Natural killer cell (primary cell): ENCODE measurements around the gene XRCC5. TPM values are rescaled to one million over a fixed set of nuclear protein-coding genes. Genes with fewer than 3 reads are reported as not detected.
A peak's percentile ranks its signal among the peaks of the same experiment; 100 is the strongest.

Experiments used
- ATAC-seq, 3 donors: fragments of 150-1000 bp in 2 of 3; fragments of 200-7000 bp in 1 of 3; cut with Tn5 transposase; 1 replicate in 1 of 3; 2 replicates in 2 of 3; pipeline ENCODE4 v1.10.0; 2021; ENCODE audit warnings: mild to moderate bottlenecking in 2 of 3, moderate library complexity in 2 of 3
- DNase-seq, 2 donors: peaks; one replicate each; pipeline versions ENCODE4 v3.0.0 to v3.0.0-alpha.2; 2013 to 2021; ENCODE audit warnings: mixed read lengths in 1 of 2
- H3K27ac ChIP-seq: one replicate; pipeline ENCODE4 v1.5.1; 2013; ENCODE audit warnings: mild to moderate bottlenecking, low read length
- H3K27me3 ChIP-seq: one replicate; pipeline ENCODE4 v1.6.1; 2013; ENCODE audit warnings: low read length; ENCODE audit not compliant: control insufficient read depth, insufficient read depth
- H3K36me3 ChIP-seq: one replicate; pipeline ENCODE4 v1.6.1; 2013; ENCODE audit warnings: low read length; ENCODE audit not compliant: control insufficient read depth, insufficient read depth
- H3K4me1 ChIP-seq: one replicate; pipeline ENCODE4 v1.6.1; 2013; ENCODE audit warnings: low read length; ENCODE audit not compliant: control insufficient read depth, insufficient read depth
- H3K4me3 ChIP-seq: one replicate; pipeline ENCODE4 v1.5.1; 2013; ENCODE audit warnings: low read length
- H3K9me3 ChIP-seq: one replicate; pipeline ENCODE4 v1.6.1; 2013; ENCODE audit warnings: low read length; ENCODE audit not compliant: control insufficient read depth, insufficient read depth
- H3K27ac Mint-ChIP-seq, 2 donors: one replicate each; pipeline ENCODE4 v1.8.0; 2022; ENCODE audit warnings: mild to moderate bottlenecking in 2 of 2, mixed read lengths in 2 of 2, moderate library complexity in 1 of 2
- H3K27me3 Mint-ChIP-seq, 2 donors: one replicate each; pipeline ENCODE4 v1.8.0; 2022; ENCODE audit warnings: low read depth in 2 of 2, mixed read lengths in 2 of 2
- H3K36me3 Mint-ChIP-seq: one replicate; pipeline ENCODE4 v1.8.0; 2022; ENCODE audit warnings: mixed read lengths
- H3K4me1 Mint-ChIP-seq, 2 donors: one replicate each; pipeline ENCODE4 v1.8.0; 2022; ENCODE audit warnings: mixed read lengths in 2 of 2
- H3K4me3 Mint-ChIP-seq: one replicate; pipeline ENCODE4 v1.8.0; 2022; ENCODE audit warnings: mild to moderate bottlenecking, moderate library complexity, mixed read lengths
- H3K9me3 Mint-ChIP-seq, 2 donors: one replicate each; pipeline ENCODE4 v1.8.0; 2022; ENCODE audit warnings: mixed read lengths in 2 of 2
- CTCF ChIP-seq: fragments of 200-600 bp; IDR thresholded peaks from one replicate; pipeline ENCODE4 v1.8.0; 2022; ENCODE audit warnings: antibody characterized with exemption
- WGBS: methylation state at CpG from one replicate; pipeline ENCODE4 v1.1.7; 2013; ENCODE audit warnings: missing lambda C conversion rate; ENCODE audit not compliant: insufficient coverage; 5-methylcytosine and 5-hydroxymethylcytosine counted together
- intact Hi-C: fragments of 100-400 bp; cut with micrococcal nuclease; formaldehyde crosslinking; loops from one replicate; pipeline ENCODE4 v1.14.2; 2022
- total RNA-seq, 4 donors: library from RNA; stranded (reverse); fragments of 120-200 nt in 1 of 4; gene quantifications; one replicate each; pipeline versions ENCODE4 v1.2.3 to v1.2.4, GENCODE V29; 2013 to 2022

Gene XRCC5
- total RNA-seq, 3 donors from 2014 or later (not counting 1 experiment from before 2014, with no cell fraction given) = 188 to 220 (median 201) TPM

GRCh38 chr2:216202626-216203250, 93.6 kb downstream of the XRCC5 start:
- Mint-ChIP-seq H3K9me3 (no peaks in the 10 kb centered on the region), H3K27ac (peak overlapping the region; percentile 18 to 55), H3K4me3 (no peak overlapping the region), H3K36me3 (peaks cover 21% of the 10 kb centered on the region), H3K4me1 (peaks cover 9 to 25% of the 10 kb centered on the region in 2 donors), H3K27me3 (no peaks in the 10 kb centered on the region)
- Histone ChIP-seq H3K27me3 (no peaks in the 10 kb centered on the region), H3K4me3 (no peak overlapping the region), H3K9me3 (no peaks in the 10 kb centered on the region), H3K4me1 (no peaks in the 10 kb centered on the region), H3K27ac (no peak overlapping the region), H3K36me3 (peaks cover 91% of the 10 kb centered on the region)
- no peak for TF ChIP-seq CTCF
- intact Hi-C loops = no loop called here
- ATAC-seq = no peak
- no peak for DNase-seq
- 99% methylated on average over 3 of the region's 3 CpGs for WGBS

- no peak for ATAC-seq
- H3K9me3 ChIP-seq = no peaks in the 10 kb centered on the region
- H3K4me1 Mint-ChIP-seq = peaks cover 9 to 20% of the 10 kb centered on the region in 2 donors
- H3K27ac ChIP-seq = no peak overlapping the region
- intact Hi-C loops = no loop called here
- no peak overlapping the region for H3K27ac Mint-ChIP-seq
- no peaks in the 10 kb centered on the region for H3K27me3 Mint-ChIP-seq
- H3K36me3 ChIP-seq = peaks cover 81% of the 10 kb centered on the region
- no peaks in the 10 kb centered on the region for H3K4me1 ChIP-seq
- no peak overlapping the region for H3K4me3 Mint-ChIP-seq
- H3K27me3 ChIP-seq = no peaks in the 10 kb centered on the region
- H3K9me3 Mint-ChIP-seq = no peaks in the 10 kb centered on the region
- DNase-seq = no peak
- no peak overlapping the region for H3K4me3 ChIP-seq
- TF ChIP-seq CTCF = no peak
- no CpG with 5 or more reads among the region's 1 CpG for WGBS
- H3K36me3 Mint-ChIP-seq = peaks cover 21% of the 10 kb centered on the region
Observed at GRCh38 chr2:216205486-216205885, 96.3 kb downstream of the XRCC5 start.

DNA sequence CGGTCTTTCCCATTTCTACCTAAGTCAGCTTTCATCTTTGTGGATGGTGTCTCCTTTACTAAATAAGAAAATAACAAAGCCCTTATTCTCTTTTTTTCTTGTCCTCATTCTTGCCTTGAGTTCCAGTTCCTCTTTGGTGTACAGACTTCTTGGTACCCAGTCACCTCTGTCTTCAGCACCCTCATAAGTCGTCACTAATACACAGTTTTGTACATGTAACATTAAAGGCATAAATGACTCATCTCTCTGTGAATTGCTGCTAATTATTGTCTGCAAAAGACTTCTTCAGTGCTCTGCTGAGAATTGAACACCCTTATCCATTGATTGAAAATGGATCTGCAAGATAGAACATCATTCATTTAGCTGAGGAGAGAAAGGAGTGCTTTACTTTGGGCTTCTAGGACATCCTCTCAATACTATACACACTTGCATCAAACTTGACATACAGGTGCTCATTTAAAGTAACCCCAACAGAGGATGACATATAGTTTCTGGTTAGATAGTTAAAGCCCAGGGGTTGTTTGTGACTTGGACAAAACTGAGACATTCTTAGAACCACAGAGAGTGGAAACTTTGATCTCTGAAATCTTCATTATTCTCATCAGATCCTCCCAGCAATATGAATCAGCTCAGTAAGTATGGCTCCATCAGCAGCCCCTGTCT, 97.0 kb downstream of the XRCC5 start:
- H3K27me3 ChIP-seq = no peaks in the 10 kb centered on the region
- WGBS = 90% methylated on average over 2 of the region's 2 CpGs
- peaks cover 11 to 15% of the 10 kb centered on the region in 2 donors for H3K4me1 Mint-ChIP-seq
- ATAC-seq (no peak), DNase-seq (no peak)
- no peaks in the 10 kb centered on the region for H3K4me1 ChIP-seq
- peak overlapping the region; percentile 0 to 7 for H3K27ac Mint-ChIP-seq
- H3K27me3 Mint-ChIP-seq = no peaks in the 10 kb centered on the region
- no peak for TF ChIP-seq CTCF
- H3K4me3 Mint-ChIP-seq = no peak overlapping the region
- peaks cover 21% of the 10 kb centered on the region for H3K36me3 Mint-ChIP-seq
- no peaks in the 10 kb centered on the region for H3K9me3 Mint-ChIP-seq
- H3K9me3 ChIP-seq = no peaks in the 10 kb centered on the region
- intact Hi-C loops = no loop called here
- no peak overlapping the region for H3K27ac ChIP-seq
- H3K4me3 ChIP-seq = no peak overlapping the region
- H3K36me3 ChIP-seq = peaks cover 74% of the 10 kb centered on the region
